Endothelial cell of umbilical vein (primary cell): ENCODE results near the gene AGTPBP1. TPM values are rescaled to one million over a fixed set of nuclear protein-coding genes. Genes with fewer than 3 reads are reported as not detected.

Experiments
- BruUV-seq: library from RNA; stranded (reverse); fragments of 400-500 nt; replicated peaks from 2 replicates; lab custom pipeline; 2021; lab: Mats Ljungman, UMichigan
- CTCF ChIA-PET: fragments of 300-600, 350-600 bp; sonication (Branson Sonifier 250); formaldehyde crosslinking; loops from one replicate; lab custom pipeline; 2021; ENCODE audit warnings: antibody characterized with exemption, inconsistent platforms; lab: Charles Lee
- POLR2A ChIA-PET: fragments of 300-600, 350-600 bp; sonication (Branson Sonifier 250); formaldehyde crosslinking; loops from one replicate; lab custom pipeline; 2021; ENCODE audit warnings: antibody characterized with exemption, inconsistent platforms; lab: Charles Lee
- DNase-seq: peaks from one replicate; pipeline ENCODE4 v3.0.0-alpha.2; 2011; ENCODE audit warnings: low read depth, low spot score
- FAIRE-seq: peaks from 2 replicates; lab custom pipeline; 2011; peaks lifted over from hg19 to GRCh38; lab: Jason Lieb, UNC
- H2AFZ ChIP-seq: 2 replicates; pipeline ENCODE4 v1.6.0; 2012; ENCODE audit warnings: low read depth, low read length, control low read depth, inconsistent platforms
- H3K27ac ChIP-seq: 2 replicates; pipeline ENCODE4 v1.5.1; 2011; ENCODE audit warnings: low read depth, mild to moderate bottlenecking, control low read depth, low read length, moderate library complexity; ENCODE audit not compliant: insufficient read depth
- H3K27me3 ChIP-seq, 2 experiments: 2 replicates each; pipeline versions ENCODE4 v1.6.0 to v1.6.1; 2011; ENCODE audit warnings: low read length in 2 of 2, mixed read lengths in 1 of 2; ENCODE audit not compliant: control insufficient read depth in 2 of 2, insufficient read depth in 2 of 2
- H3K36me3 ChIP-seq, 2 experiments: 2 replicates in 1 of 2; 3 replicates in 1 of 2; pipeline ENCODE4 v1.5.1; 2011; ENCODE audit warnings: low read length in 2 of 2, mild to moderate bottlenecking in 1 of 2, moderate library complexity in 1 of 2; ENCODE audit not compliant: control insufficient read depth in 2 of 2, insufficient read depth in 2 of 2; ENCODE audit errors: extremely low read depth in 1 of 2
- H3K4me1 ChIP-seq: 3 replicates; pipeline ENCODE4 v1.5.1; 2011; ENCODE audit warnings: mild to moderate bottlenecking, low read length; ENCODE audit not compliant: control insufficient read depth, insufficient read depth; ENCODE audit errors: extremely low read depth
- H3K4me2 ChIP-seq: 2 replicates; pipeline ENCODE4 v1.6.1; 2011; ENCODE audit warnings: low read length, control low read depth, mixed read lengths; ENCODE audit not compliant: insufficient read depth
- H3K4me3 ChIP-seq, 3 experiments: fragments of 200-600 bp in 1 of 3; sonication (generic), shearing (Covaris generic) in 1 of 3; replicated peaks in 1 of 3; 2 replicates each; pipeline ENCODE4 v1.5.1; 2011 to 2016; ENCODE audit warnings: control low read depth in 3 of 3, low read length in 3 of 3, mild to moderate bottlenecking in 2 of 3, inconsistent platforms in 1 of 3, low read depth in 1 of 3, moderate library complexity in 1 of 3; ENCODE audit not compliant: insufficient read depth in 1 of 3
- H3K79me2 ChIP-seq: 2 replicates; pipeline ENCODE4 v1.6.0; 2012; ENCODE audit warnings: low read length, inconsistent platforms; ENCODE audit not compliant: control insufficient read depth, insufficient read depth
- H3K9ac ChIP-seq: replicated peaks from 2 replicates; pipeline ENCODE3; 2011; ENCODE audit warnings: low read length, control low read depth; ENCODE audit not compliant: insufficient read depth; ENCODE audit errors: extremely low read depth
- H3K9me1 ChIP-seq: replicated peaks from 3 replicates; pipeline ENCODE4 v1.6.0; 2011; ENCODE audit warnings: mild to moderate bottlenecking, low read length; ENCODE audit not compliant: control insufficient read depth, insufficient read depth; ENCODE audit errors: extremely low read depth
- H3K9me3 ChIP-seq: replicated peaks from 2 replicates; pipeline ENCODE4 v1.5.1; 2012; ENCODE audit warnings: low read length, inconsistent platforms; ENCODE audit not compliant: control insufficient read depth, insufficient read depth
- H4K20me1 ChIP-seq: replicated peaks from 2 replicates; pipeline ENCODE3; 2011; ENCODE audit warnings: mild to moderate bottlenecking, low read length; ENCODE audit not compliant: control insufficient read depth, insufficient read depth; ENCODE audit errors: extremely low read depth
- CTCF ChIP-seq, 2 donors: IDR thresholded peaks; 1 replicate in 1 of 2; 2 replicates in 1 of 2; pipeline ENCODE4 v1.5.1; 2011; ENCODE audit warnings: low read length in 2 of 2, mild to moderate bottlenecking in 2 of 2, moderate library complexity in 2 of 2, control low read depth in 1 of 2, inconsistent platforms in 1 of 2, low read depth in 1 of 2; ENCODE audit not compliant: insufficient read depth in 1 of 2; ENCODE audit errors: extremely low read depth in 1 of 2
- EZH2 ChIP-seq: IDR thresholded peaks from 2 replicates; pipeline ENCODE4 v1.6.1; 2012; ENCODE audit warnings: borderline replicate concordance, low read depth, mild to moderate bottlenecking, moderate library complexity, low read length, inconsistent platforms; ENCODE audit not compliant: severe bottlenecking
- FOS ChIP-seq: IDR thresholded peaks from 2 replicates; pipeline ENCODE4 v1.6.1; 2011; ENCODE audit warnings: mild to moderate bottlenecking, low read length, moderate library complexity, borderline replicate concordance; ENCODE audit not compliant: insufficient read depth
- GATA2 ChIP-seq: IDR thresholded peaks from 2 replicates; pipeline ENCODE4 v1.7.0; 2011; ENCODE audit warnings: low read depth, mild to moderate bottlenecking, moderate library complexity, mixed read lengths, low read length; ENCODE audit not compliant: insufficient read length, insufficient read depth
- MAX ChIP-seq: IDR thresholded peaks from 2 replicates; pipeline ENCODE4 v1.6.1; 2011; ENCODE audit not compliant: insufficient read depth, insufficient read length
- MYC ChIP-seq: IDR thresholded peaks from one replicate; pipeline ENCODE4 v1.6.1; 2011; ENCODE audit warnings: mild to moderate bottlenecking, low read depth, low read length
- POLR2A ChIP-seq: IDR thresholded peaks from 2 replicates; pipeline ENCODE4 v1.6.1; 2012; ENCODE audit warnings: low read depth, mild to moderate bottlenecking, control low read depth, low read length
- POLR2AphosphoS5 ChIP-seq: IDR thresholded peaks from 2 replicates; pipeline ENCODE4 v1.6.1; 2012; ENCODE audit warnings: low read depth, mild to moderate bottlenecking, control low read depth, low read length, moderate library complexity; ENCODE audit not compliant: insufficient read depth
- dilution Hi-C: fragments of 300-500 bp; cut with MboI; formaldehyde crosslinking; loops from one replicate; pipeline ENCODE4 v1.15.0; 2019; ENCODE audit warnings: low sequenced_read_pairs; ENCODE audit not compliant: extremely low pct_ligation_motif_present
- intact Hi-C: fragments of 100-400 bp; cut with micrococcal nuclease; formaldehyde crosslinking; loops from one replicate; pipeline ENCODE4 v1.10.0; 2022
- polyA plus RNA-seq, 4 experiments: library from polyadenylated mRNA; depleted of rRNA in 3 of 4; stranded (reverse) in 3 of 4; unstranded in 1 of 4; fragments of >200 nt; gene quantifications; 2 replicates each; pipeline versions ENCODE4 v1.2.1 to v1.2.3, GENCODE V29; 2011 to 2012; ENCODE audit warnings: missing spikeins in 1 of 4
- total RNA-seq: library from RNA; stranded (reverse); gene quantifications from 2 replicates; pipeline ENCODE4 v1.2.3, GENCODE V29; 2021

Gene AGTPBP1
- total and polyA plus RNA-seq, 2 donors (not counting 3 experiments of a cell fraction or from before 2014, with no cell fraction given) = 4.2 to 18.4 TPM

GRCh38 chr9:85514256-85514655 lies 227.5 kb downstream of the AGTPBP1 start:
- FAIRE-seq = no peak
- no peak overlapping the region for H3K4me2 ChIP-seq
- no peaks in the 10 kb centered on the region for H3K36me3 ChIP-seq

More at GRCh38 chr9:85514256-85514655, 227.5 kb downstream of the AGTPBP1 start:
- Histone ChIP-seq H2AFZ (no peak overlapping the region), H3K27ac (no peak overlapping the region), H3K9me1 (no peaks in the 10 kb centered on the region), H3K4me3 (no peak overlapping the region), H3K79me2 (no peaks in the 10 kb centered on the region), H4K20me1 (no peaks in the 10 kb centered on the region), H3K9me3 (no peaks in the 10 kb centered on the region), H3K4me1 (no peaks in the 10 kb centered on the region), H3K9ac (no peak overlapping the region), H3K27me3 (no peaks in the 10 kb centered on the region)
- POLR2A ChIA-PET = no interaction called here
- BruUV-seq = no TSS peak
- DNase-seq = no peak
- intact Hi-C loops = no loop called here
- CTCF ChIA-PET = no interaction called here
- TF ChIP-seq GATA2 = no peak
- no peak for TF ChIP-seq MYC
- no peak for TF ChIP-seq EZH2
- TF ChIP-seq FOS = no peak
- no peak for TF ChIP-seq POLR2AphosphoS5
- TF ChIP-seq POLR2A = no peak
- TF ChIP-seq MAX = no peak
- no peak for TF ChIP-seq CTCF (IDR thresholded peaks at IDR 0.05; ENCODE audit: extremely low read depth in 1 of 2, insufficient read depth in 1 of 2, low read depth in 1 of 2, low read length in 2 of 2)
- dilution Hi-C loops = no loop called here
